Eye (tissue), 1 donor: Measurements from ENCODE around the gene CAMK1D.
"Not testable (repeated sequence)": the region's sequence is repeated elsewhere in the genome, so short reads cannot be mapped to it uniquely, and the experiment has no call there.

Source experiments
- DNase-seq: peaks from one replicate; pipeline ENCODE4 v3.0.0-alpha.2; 2015

CAMK1D gene

GRCh38 chr10:12470719-12471118 lies 121.4 kb downstream of the CAMK1D start:
- DNase-seq = no peak

GRCh38 chr10:12471135-12471534 lies 121.8 kb downstream of the CAMK1D start:
- no peak for DNase-seq

GRCh38 chr10:12473491-12473890 lies 124.1 kb downstream of the CAMK1D start:
- no peak for DNase-seq

- no peak for DNase-seq
Observed at GRCh38 chr10:12474727-12475412, 125.5 kb downstream of the CAMK1D start.

- no peak for DNase-seq
Observed at GRCh38 chr10:12476656-12477055, 127.3 kb downstream of the CAMK1D start.

GRCh38 chr10:12479437-12479844 lies 130.1 kb downstream of the CAMK1D start:
- no peak for DNase-seq

GRCh38 chr10:12479924-12480323 lies 130.6 kb downstream of the CAMK1D start:
- no peak for DNase-seq

- DNase-seq = no peak
Observed at GRCh38 chr10:12480440-12480839, 131.1 kb downstream of the CAMK1D start.

GRCh38 chr10:12481924-12482323 lies 132.6 kb downstream of the CAMK1D start:
- no peak for DNase-seq

- no peak for DNase-seq
Observed at GRCh38 chr10:12482587-12482986, 133.2 kb downstream of the CAMK1D start.

GRCh38 chr10:12484002-12484918 lies 134.9 kb downstream of the CAMK1D start:
- DNase-seq = no peak

GRCh38 chr10:12484941-12485805 lies 135.8 kb downstream of the CAMK1D start:
- peak; percentile 42 for DNase-seq

GRCh38 chr10:12487366-12487765 lies 138.0 kb downstream of the CAMK1D start:
- no peak for DNase-seq

GRCh38 chr10:12488626-12489025 lies 139.3 kb downstream of the CAMK1D start:
- no peak for DNase-seq

- no peak for DNase-seq
Observed at GRCh38 chr10:12489357-12489756, 140.0 kb downstream of the CAMK1D start.

- DNase-seq = no peak
Observed at GRCh38 chr10:12489806-12490205, 140.5 kb downstream of the CAMK1D start.

GRCh38 chr10:12490963-12491362 lies 141.6 kb downstream of the CAMK1D start:
- no peak for DNase-seq

GRCh38 chr10:12491491-12491890 lies 142.1 kb downstream of the CAMK1D start:
- DNase-seq = no peak

- no peak for DNase-seq
Observed at GRCh38 chr10:12492016-12492415, 142.7 kb downstream of the CAMK1D start.

GRCh38 chr10:12497046-12497445 lies 147.7 kb downstream of the CAMK1D start:
- not testable (repeated sequence) for DNase-seq

GRCh38 chr10:12499076-12499986 lies 150.0 kb downstream of the CAMK1D start:
- no peak for DNase-seq
